Muscle of leg (tissue), 11 donors: Measurements from ENCODE around the gene JAGN1. TPM values are rescaled to one million over a fixed set of nuclear protein-coding genes. Genes with fewer than 3 reads are reported as not detected.

Source experiments
- DNase-seq: peaks from one replicate; pipeline ENCODE4 v3.0.0; 2013
- H3K27ac ChIP-seq: one replicate; pipeline ENCODE4 v1.5.1; 2013; ENCODE audit warnings: mild to moderate bottlenecking, low read length, control low read depth
- H3K27me3 ChIP-seq: one replicate; pipeline ENCODE4 v1.6.1; 2013; ENCODE audit warnings: low read length; ENCODE audit not compliant: control insufficient read depth, insufficient read depth
- H3K36me3 ChIP-seq: one replicate; pipeline ENCODE4 v1.6.1; 2013; ENCODE audit warnings: low read length; ENCODE audit not compliant: control insufficient read depth, insufficient read depth
- H3K4me1 ChIP-seq: one replicate; pipeline ENCODE4 v1.6.1; 2013; ENCODE audit warnings: low read length; ENCODE audit not compliant: control insufficient read depth, insufficient read depth
- H3K4me3 ChIP-seq: one replicate; pipeline ENCODE4 v1.5.1; 2013; ENCODE audit warnings: low read length, control low read depth
- H3K9me3 ChIP-seq: replicated peaks from 2 replicates; pipeline ENCODE4 v1.6.1; 2013; ENCODE audit warnings: low read depth, low read length; ENCODE audit not compliant: control insufficient read depth
- WGBS: methylation state at CpG from one replicate; pipeline ENCODE4 v1.1.5; 2013; ENCODE audit warnings: missing lambda C conversion rate; ENCODE audit not compliant: insufficient coverage; 5-methylcytosine and 5-hydroxymethylcytosine counted together
- polyA plus RNA-seq, 8 donors: library from polyadenylated mRNA; unstranded; fragments of 120-200 nt; gene quantifications; one replicate each; pipeline versions ENCODE4 v1.2.1 to v1.2.3, GENCODE V29; 2013; ENCODE audit warnings: inconsistent platforms in 1 of 8, low replicate concordance in 1 of 8; ENCODE audit not compliant: insufficient read length in 8 of 8, insufficient read depth in 1 of 8
- total RNA-seq: library from RNA; stranded (reverse); fragments of 120-200 nt; gene quantifications from one replicate; pipeline ENCODE4 v1.2.4, GENCODE V29; 2013

JAGN1 gene
- total and polyA plus RNA-seq, 9 donors: 19.7 to 33.3 (median 29.8) TPM

- H3K9me3 ChIP-seq: no peaks in the 10 kb centered on the region
- WGBS: 65% methylated on average over 3 of the region's 4 CpGs
- H3K27me3 ChIP-seq: no peaks in the 10 kb centered on the region
- H3K27ac ChIP-seq: no peak overlapping the region
- peaks cover 7% of the 10 kb centered on the region for H3K4me1 ChIP-seq
- no peaks in the 10 kb centered on the region for H3K36me3 ChIP-seq
- no peak overlapping the region for H3K4me3 ChIP-seq
- DNase-seq: no peak
These were observed 13.5 kb downstream of the JAGN1 start for GRCh38 chr3:9903904-9904303.

GRCh38 chr3:9906480-9906879 is 16.1 kb downstream of the JAGN1 start:
- Histone ChIP-seq H3K27me3 (no peaks in the 10 kb centered on the region), H3K27ac (no peak overlapping the region), H3K4me1 (peaks cover 7% of the 10 kb centered on the region), H3K9me3 (no peaks in the 10 kb centered on the region), H3K4me3 (no peak overlapping the region), H3K36me3 (no peaks in the 10 kb centered on the region)
- no peak for DNase-seq
- no CpG with 5 or more reads among the region's 5 CpGs for WGBS

GRCh38 chr3:9908286-9908685 is 17.9 kb downstream of the JAGN1 start:
- Histone ChIP-seq H3K4me1 (no peaks in the 10 kb centered on the region), H3K9me3 (no peaks in the 10 kb centered on the region), H3K4me3 (no peak overlapping the region), H3K27ac (no peak overlapping the region), H3K36me3 (no peaks in the 10 kb centered on the region), H3K27me3 (no peaks in the 10 kb centered on the region)
- 94% methylated on average over 2 of the region's 3 CpGs for WGBS
- DNase-seq: no peak

DNA sequence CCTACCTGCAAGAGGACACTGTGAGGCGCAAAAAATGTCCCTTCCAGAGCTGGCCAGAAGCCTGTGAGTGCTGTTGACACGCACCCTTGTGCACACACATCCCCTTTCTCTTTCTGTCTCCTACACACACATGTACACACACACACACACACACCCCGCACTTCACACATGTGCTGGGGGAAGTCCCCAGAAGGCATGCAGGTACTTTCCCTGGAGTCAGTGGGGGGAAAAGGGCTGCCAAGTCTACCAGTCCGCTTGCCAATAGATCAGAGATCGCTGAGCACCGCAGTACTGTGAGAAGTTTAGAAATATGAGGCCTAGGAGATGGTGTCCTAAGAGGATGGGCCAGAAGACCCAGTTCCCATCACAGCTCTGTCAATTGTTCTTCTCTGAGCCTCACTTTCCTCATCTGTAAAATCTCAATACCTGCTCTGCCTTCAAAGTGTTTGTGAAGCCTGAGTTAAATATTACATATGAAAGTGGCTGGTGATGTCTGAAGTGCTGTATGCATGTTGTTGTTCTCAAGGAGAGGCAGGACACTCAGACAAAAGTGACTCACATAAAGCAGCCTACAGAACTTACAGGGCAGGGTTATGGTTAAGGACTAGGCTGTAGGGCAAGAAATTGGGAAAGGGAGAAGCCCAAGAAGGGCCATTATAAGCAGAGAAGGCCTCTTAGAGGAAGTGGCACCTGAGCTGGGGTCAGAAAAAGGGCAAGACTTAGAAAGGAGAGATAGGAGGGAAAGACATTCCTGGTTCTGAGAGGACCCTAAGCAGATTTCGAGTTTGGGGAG is 19.0 kb downstream of the JAGN1 start:
- DNase-seq: no peak
- WGBS: 84% methylated on average over 3 of the region's 7 CpGs
- no peak overlapping the region for H3K4me3 ChIP-seq
- no peaks in the 10 kb centered on the region for H3K9me3 ChIP-seq
- H3K36me3 ChIP-seq: no peaks in the 10 kb centered on the region
- H3K4me1 ChIP-seq: peaks cover 3% of the 10 kb centered on the region
- H3K27ac ChIP-seq: no peak overlapping the region
- H3K27me3 ChIP-seq: no peaks in the 10 kb centered on the region

GRCh38 chr3:9911863-9912262 is 21.5 kb downstream of the JAGN1 start:
- WGBS: 80% methylated on average over 3 of the region's 8 CpGs
- H3K36me3 ChIP-seq: no peaks in the 10 kb centered on the region

GRCh38 chr3:9912294-9912935 is 22.0 kb downstream of the JAGN1 start:
- Histone ChIP-seq H3K4me3 (no peak overlapping the region), H3K9me3 (no peaks in the 10 kb centered on the region), H3K36me3 (no peaks in the 10 kb centered on the region), H3K4me1 (peaks cover 25% of the 10 kb centered on the region), H3K27ac (no peak overlapping the region), H3K27me3 (no peaks in the 10 kb centered on the region)
- WGBS: 78% methylated on average over 5 of the region's 7 CpGs
- DNase-seq: no peak

More at GRCh38 chr3:9911863-9912262, 21.5 kb downstream of the JAGN1 start:
- Histone ChIP-seq H3K27me3 (no peaks in the 10 kb centered on the region), H3K4me3 (no peak overlapping the region), H3K27ac (no peak overlapping the region), H3K4me1 (peaks cover 21% of the 10 kb centered on the region), H3K9me3 (no peaks in the 10 kb centered on the region)
- no peak for DNase-seq

GRCh38 chr3:9913601-9914000 is 23.2 kb downstream of the JAGN1 start:
- Histone ChIP-seq H3K4me1 (peaks cover 35% of the 10 kb centered on the region), H3K4me3 (no peak overlapping the region), H3K27me3 (no peaks in the 10 kb centered on the region), H3K36me3 (no peaks in the 10 kb centered on the region), H3K27ac (no peak overlapping the region), H3K9me3 (no peaks in the 10 kb centered on the region)
- 83% methylated on average over 4 of the region's 5 CpGs for WGBS
- no peak for DNase-seq

GRCh38 chr3:9914011-9914410 is 23.6 kb downstream of the JAGN1 start:
- 40% methylated on average over 1 of the region's 1 CpG for WGBS

DNA sequence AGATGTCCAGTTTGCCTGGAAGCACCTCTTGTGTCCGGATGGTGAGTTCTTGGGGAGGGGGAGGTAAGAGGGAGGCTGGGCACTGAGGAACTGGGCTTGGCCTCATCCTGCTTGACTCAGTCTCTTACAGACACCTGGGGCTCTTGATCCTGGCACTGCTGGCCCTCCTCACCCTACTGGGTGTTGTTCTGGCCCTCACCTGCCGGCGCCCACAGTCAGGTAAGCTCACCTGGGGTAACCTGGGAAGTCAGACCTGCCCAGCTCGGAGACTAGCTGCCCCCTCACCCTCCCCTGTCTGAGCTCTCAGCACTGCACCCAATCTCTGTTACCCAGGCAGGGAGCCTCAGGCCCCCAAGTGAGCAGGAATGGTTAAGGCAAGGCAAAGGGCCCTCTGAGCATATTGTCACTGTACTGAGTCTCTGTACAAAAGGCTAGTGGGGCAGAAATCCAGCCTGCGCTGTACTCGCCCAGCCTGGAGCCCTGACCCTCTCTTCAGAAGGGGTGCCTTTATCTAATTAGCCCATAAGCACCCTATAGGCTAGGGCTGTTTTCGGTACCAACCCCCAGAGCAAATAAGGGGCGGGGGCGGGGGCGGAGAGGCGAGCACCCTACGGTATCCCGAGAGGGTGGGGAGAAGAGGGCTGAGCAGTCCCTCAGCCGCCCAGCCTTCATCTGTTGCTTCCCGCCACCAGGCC is 24.3 kb downstream of the JAGN1 start:
- H3K36me3 ChIP-seq: no peaks in the 10 kb centered on the region
- peaks cover 35% of the 10 kb centered on the region for H3K4me1 ChIP-seq
- no peaks in the 10 kb centered on the region for H3K9me3 ChIP-seq
- WGBS: 19% methylated on average over 12 of the region's 15 CpGs
- peak overlapping the region; percentile 79 for H3K27ac ChIP-seq
- DNase-seq: no peak
- peak overlapping the region; percentile 33 for H3K4me3 ChIP-seq
- H3K27me3 ChIP-seq: no peaks in the 10 kb centered on the region

More at GRCh38 chr3:9914011-9914410, 23.6 kb downstream of the JAGN1 start:
- Histone ChIP-seq H3K27ac (no peak overlapping the region), H3K36me3 (no peaks in the 10 kb centered on the region), H3K27me3 (no peaks in the 10 kb centered on the region), H3K4me1 (peaks cover 35% of the 10 kb centered on the region), H3K9me3 (no peaks in the 10 kb centered on the region), H3K4me3 (no peak overlapping the region)
- DNase-seq: no peak
